ENCODE results near the gene HDAC4. TPM values are rescaled to one million over a fixed set of nuclear protein-coding genes. Genes with fewer than 3 reads are reported as not detected.
A peak's percentile ranks its signal among the peaks of the same experiment; 100 is the strongest.

Gene HDAC4
- total RNA-seq, 8 experiments from 2014 or later, result 12.2 to 55.7 (median 18.1) TPM

- no peaks in the 10 kb centered on the region for H3K4me1 ChIP-seq (replicated peaks in 1 of 2)
- WGBS, 10 experiments, result 85 to 100% (median 92%) methylated on average over 2 to 8 of the region's 10 CpGs; no CpG with 5 or more reads in 1 of the 10 experiments
- H3K4me3 ChIP-seq, result no peak overlapping the region
- no peak overlapping the region for H3K27ac ChIP-seq
- in situ Hi-C loops (cut with MboI; ENCODE audit: low pct_unique_long_range_greater_than_20kb in 2 of 9, low sequenced_read_pairs in 9 of 9, unreplicated experiment in 9 of 9), result no loop called here
- ATAC-seq (replicated peaks in 6 of 8), result no peak
These were observed 248.4 kb downstream of the HDAC4 start for GRCh38 chr2:239152239-239152915.

GRCh38 chr2:239151201-239152131 lies 249.4 kb downstream of the HDAC4 start:
- no peak overlapping the region for H3K27ac ChIP-seq
- WGBS, 10 experiments, result 32 to 100% (median 88%) methylated on average over 2 to 10 of the region's 16 CpGs; no CpG with 5 or more reads in 1 of the 10 experiments
- no peak overlapping the region for H3K4me3 ChIP-seq
- ATAC-seq (replicated peaks in 6 of 8), result no peak
- in situ Hi-C loops (cut with MboI; ENCODE audit: low pct_unique_long_range_greater_than_20kb in 2 of 9, low sequenced_read_pairs in 9 of 9, unreplicated experiment in 9 of 9), result no loop called here
- no peaks in the 10 kb centered on the region for H3K4me1 ChIP-seq (replicated peaks in 1 of 2)

GRCh38 chr2:239150125-239151011 lies 250.5 kb downstream of the HDAC4 start:
- Histone ChIP-seq H3K4me1 (replicated peaks in 1 of 2) (no peaks in the 10 kb centered on the region), H3K4me3 (no peak overlapping the region), H3K27ac (no peak overlapping the region)
- in situ Hi-C loops (cut with MboI; ENCODE audit: low pct_unique_long_range_greater_than_20kb in 2 of 9, low sequenced_read_pairs in 9 of 9, unreplicated experiment in 9 of 9), result no loop called here
- 33 to 100% (median 57%) methylated on average over 1 to 6 of the region's 9 CpGs; no CpG with 5 or more reads in 4 of the 10 experiments for WGBS, 10 experiments
- ATAC-seq (replicated peaks in 6 of 8), result no peak

GRCh38 chr2:239149501-239149900 lies 251.3 kb downstream of the HDAC4 start:
- H3K4me1 ChIP-seq (replicated peaks in 1 of 2), result no peaks in the 10 kb centered on the region

GRCh38 chr2:239148495-239149200 lies 252.2 kb downstream of the HDAC4 start:
- Histone ChIP-seq H3K4me1 (replicated peaks in 1 of 2) (no peaks in the 10 kb centered on the region), H3K4me3 (no peak overlapping the region), H3K27ac (no peak overlapping the region)
- ATAC-seq (replicated peaks in 6 of 8), result no peak
- in situ Hi-C loops (cut with MboI; ENCODE audit: low pct_unique_long_range_greater_than_20kb in 2 of 9, low sequenced_read_pairs in 9 of 9, unreplicated experiment in 9 of 9), result loop anchor here in 1 of 9 experiments (25.0 kb wide), 1 partner anchor 839 kb away; no protein-coding TSS in a partner anchor
- WGBS, 10 experiments, result 81 to 100% (median 92%) methylated on average over 1 to 13 of the region's 28 CpGs; no CpG with 5 or more reads in 2 of the 10 experiments

More at GRCh38 chr2:239149501-239149900, 251.3 kb downstream of the HDAC4 start:
- no peak for ATAC-seq (replicated peaks in 6 of 8)
- in situ Hi-C loops (cut with MboI; ENCODE audit: low pct_unique_long_range_greater_than_20kb in 2 of 9, low sequenced_read_pairs in 9 of 9, unreplicated experiment in 9 of 9), result loop anchor here in 1 of 9 experiments (25.0 kb wide), 1 partner anchor 838 kb away; no protein-coding TSS in a partner anchor
- no peak overlapping the region for H3K27ac ChIP-seq
- H3K4me3 ChIP-seq, result no peak overlapping the region
- WGBS, 10 experiments, result 47 to 100% (median 83%) methylated on average over 1 to 6 of the region's 17 CpGs; no CpG with 5 or more reads in 5 of the 10 experiments

GRCh38 chr2:239147376-239147775 lies 253.4 kb downstream of the HDAC4 start:
- in situ Hi-C loops (cut with MboI; ENCODE audit: low pct_unique_long_range_greater_than_20kb in 2 of 9, low sequenced_read_pairs in 9 of 9, unreplicated experiment in 9 of 9), result loop anchor here in 1 of 9 experiments (25.0 kb wide), 1 partner anchor 840 kb away; no protein-coding TSS in a partner anchor
- H3K4me1 ChIP-seq (replicated peaks in 1 of 2), result no peaks in the 10 kb centered on the region
- WGBS, 10 experiments, result 77 to 100% (median 91%) methylated on average over 1 to 9 of the region's 9 CpGs; no CpG with 5 or more reads in 2 of the 10 experiments
- H3K4me3 ChIP-seq, result no peak overlapping the region
- ATAC-seq (replicated peaks in 6 of 8), result no peak
- no peak overlapping the region for H3K27ac ChIP-seq

GRCh38 chr2:239146741-239147181 lies 254.1 kb downstream of the HDAC4 start:
- Histone ChIP-seq H3K4me3 (no peak overlapping the region), H3K27ac (no peak overlapping the region), H3K4me1 (replicated peaks in 1 of 2) (no peaks in the 10 kb centered on the region)
- 90% methylated on average over 2 of the region's 12 CpGs; no CpG with 5 or more reads in 9 of the 10 experiments for WGBS, 10 experiments
- no peak for ATAC-seq (replicated peaks in 6 of 8)
- in situ Hi-C loops (cut with MboI; ENCODE audit: low pct_unique_long_range_greater_than_20kb in 2 of 9, low sequenced_read_pairs in 9 of 9, unreplicated experiment in 9 of 9), result loop anchor here in 1 of 9 experiments (25.0 kb wide), 1 partner anchor 841 kb away; no protein-coding TSS in a partner anchor

- Histone ChIP-seq H3K4me3 (no peak overlapping the region), H3K4me1 (replicated peaks in 1 of 2) (no peaks in the 10 kb centered on the region), H3K27ac (no peak overlapping the region)
- ATAC-seq (replicated peaks in 6 of 8), result no peak
- in situ Hi-C loops (cut with MboI; ENCODE audit: low pct_unique_long_range_greater_than_20kb in 2 of 9, low sequenced_read_pairs in 9 of 9, unreplicated experiment in 9 of 9), result loop anchor here in 1 of 9 experiments (25.0 kb wide), 1 partner anchor 841 kb away; no protein-coding TSS in a partner anchor
- WGBS, 10 experiments, result 67 to 100% (median 90%) methylated on average over 1 to 9 of the region's 19 CpGs; no CpG with 5 or more reads in 3 of the 10 experiments
These were observed 254.7 kb downstream of the HDAC4 start for GRCh38 chr2:239146011-239146641.

GRCh38 chr2:239145601-239146000 lies 255.2 kb downstream of the HDAC4 start:
- Histone ChIP-seq H3K4me1 (replicated peaks in 1 of 2) (no peaks in the 10 kb centered on the region), H3K4me3 (no peak overlapping the region), H3K27ac (no peak overlapping the region)
- no peak for ATAC-seq (replicated peaks in 6 of 8)
- WGBS, 10 experiments, result 92 to 100% (median 100%) methylated on average over 1 to 9 of the region's 9 CpGs; no CpG with 5 or more reads in 6 of the 10 experiments
- in situ Hi-C loops (cut with MboI; ENCODE audit: low pct_unique_long_range_greater_than_20kb in 2 of 9, low sequenced_read_pairs in 9 of 9, unreplicated experiment in 9 of 9), result loop anchor here in 1 of 9 experiments (25.0 kb wide), 1 partner anchor 842 kb away; no protein-coding TSS in a partner anchor

- in situ Hi-C loops (cut with MboI; ENCODE audit: low pct_unique_long_range_greater_than_20kb in 2 of 9, low sequenced_read_pairs in 9 of 9, unreplicated experiment in 9 of 9), result loop anchor here in 1 of 9 experiments (25.0 kb wide), 1 partner anchor 842 kb away; no protein-coding TSS in a partner anchor
- no peak overlapping the region for H3K27ac ChIP-seq
- H3K4me3 ChIP-seq, result no peak overlapping the region
- H3K4me1 ChIP-seq (replicated peaks in 1 of 2), result no peaks in the 10 kb centered on the region
- WGBS, 10 experiments, result 100% methylated on average over 2 to 11 of the region's 15 CpGs; no CpG with 5 or more reads in 7 of the 10 experiments
- no peak for ATAC-seq (replicated peaks in 6 of 8)
These were observed 255.7 kb downstream of the HDAC4 start for GRCh38 chr2:239145106-239145505.

- in situ Hi-C loops (cut with MboI; ENCODE audit: low pct_unique_long_range_greater_than_20kb in 2 of 9, low sequenced_read_pairs in 9 of 9, unreplicated experiment in 9 of 9), result loop anchor here in 1 of 9 experiments (25.0 kb wide), 1 partner anchor 843 kb away; no protein-coding TSS in a partner anchor
- no peak overlapping the region for H3K27ac ChIP-seq
- WGBS, 10 experiments, result 58 to 100% (median 90%) methylated on average over 1 to 5 of the region's 5 CpGs; no CpG with 5 or more reads in 2 of the 10 experiments
- ATAC-seq (replicated peaks in 6 of 8), result peak in 1 of 8 experiments; percentile 36
- H3K4me3 ChIP-seq, result no peak overlapping the region
- H3K4me1 ChIP-seq (replicated peaks in 1 of 2), result no peaks in the 10 kb centered on the region
These were observed 256.2 kb downstream of the HDAC4 start for GRCh38 chr2:239144713-239144999.

All from motor neuron (in vitro differentiated cells).